Stimulated activated CD8-positive, alpha-beta memory T cell treated with anti-CD3 and anti-CD28 coated beads, Interleukin-12 subunit alpha, Interleukin-12 subunit beta, amount 100 ng/mL, for 24 hours (primary cell): ENCODE results near the gene PDE4D.

ENCODE experiments used
- DNase-seq: peaks from one replicate; pipeline ENCODE4 v3.0.0-alpha.2; 2020; ENCODE audit errors: extremely low read depth

PDE4D gene

GRCh38 chr5:59179704-59180103 lies 713.8 kb downstream of the PDE4D start:
- DNase-seq = no peak

GRCh38 chr5:59178482-59178881 lies 715.0 kb downstream of the PDE4D start:
- no peak for DNase-seq

- DNase-seq = no peak
Measured at GRCh38 chr5:59178071-59178470, 715.5 kb downstream of the PDE4D start.

- DNase-seq = no peak
Measured at GRCh38 chr5:59177644-59178043, 715.9 kb downstream of the PDE4D start.

- no peak for DNase-seq
Measured at GRCh38 chr5:59174248-59174844, 719.2 kb downstream of the PDE4D start.

GRCh38 chr5:59173578-59173977 lies 719.9 kb downstream of the PDE4D start:
- DNase-seq = no peak

GRCh38 chr5:59171131-59171530 lies 722.4 kb downstream of the PDE4D start:
- DNase-seq = no peak

GRCh38 chr5:59169768-59170150 lies 723.8 kb downstream of the PDE4D start:
- no peak for DNase-seq

GRCh38 chr5:59169081-59169767 lies 724.3 kb downstream of the PDE4D start:
- no peak for DNase-seq

- no peak for DNase-seq
Measured at GRCh38 chr5:59168067-59168466, 725.5 kb downstream of the PDE4D start.

- DNase-seq = no peak
Measured at GRCh38 chr5:59164041-59164830, 729.3 kb downstream of the PDE4D start.

- no peak for DNase-seq
Measured at GRCh38 chr5:59161221-59162105, 732.1 kb downstream of the PDE4D start.

GRCh38 chr5:59158637-59159391 lies 734.7 kb downstream of the PDE4D start:
- DNase-seq = no peak

GRCh38 chr5:59158165-59158564 lies 735.4 kb downstream of the PDE4D start:
- DNase-seq = no peak

- DNase-seq = no peak
Measured at GRCh38 chr5:59157068-59157467, 736.5 kb downstream of the PDE4D start.

GRCh38 chr5:59152701-59153245 lies 740.8 kb downstream of the PDE4D start:
- DNase-seq = no peak

GRCh38 chr5:59151162-59151889 lies 742.2 kb downstream of the PDE4D start:
- no peak for DNase-seq

GRCh38 chr5:59149827-59150226 lies 743.7 kb downstream of the PDE4D start:
- DNase-seq = no peak

GRCh38 chr5:59149271-59149670 lies 744.3 kb downstream of the PDE4D start:
- DNase-seq = no peak

- DNase-seq = no peak
Measured at GRCh38 chr5:59146729-59147128, 746.8 kb downstream of the PDE4D start.
